ENCODE results near the gene PHF12.
A peak's percentile ranks its signal among the peaks of the same experiment; 100 is the strongest.

The PHF12 gene

DNA sequence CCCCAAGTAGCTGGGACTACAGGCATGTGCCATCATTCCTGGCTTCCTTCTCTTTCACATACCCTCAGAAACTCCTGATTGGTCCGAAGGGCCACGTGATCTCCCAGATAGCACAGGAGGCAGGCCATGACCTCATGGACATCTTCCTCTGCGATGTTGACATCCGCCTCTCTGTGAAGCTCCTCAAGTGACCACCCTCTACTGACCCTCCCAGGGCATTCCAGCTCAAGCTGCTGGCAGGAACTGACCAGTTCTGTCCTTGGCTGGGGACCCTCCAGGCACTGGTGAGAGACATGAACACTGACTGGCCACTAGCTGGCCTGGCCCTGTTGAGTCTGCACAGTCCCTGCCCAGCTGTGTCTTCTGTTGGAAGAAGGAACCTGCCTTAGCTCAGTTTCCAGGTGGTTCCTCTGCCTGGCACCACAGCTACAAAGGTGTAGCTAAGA, 90.9 kb downstream of the PHF12 start:
- H3K4me3 ChIP-seq (ENCODE audit: low read length): no peak overlapping the region
- no peak for TF ChIP-seq ZNF274 (IDR thresholded peaks at IDR 0.05; ENCODE audit: low read depth, low read length)

DNA sequence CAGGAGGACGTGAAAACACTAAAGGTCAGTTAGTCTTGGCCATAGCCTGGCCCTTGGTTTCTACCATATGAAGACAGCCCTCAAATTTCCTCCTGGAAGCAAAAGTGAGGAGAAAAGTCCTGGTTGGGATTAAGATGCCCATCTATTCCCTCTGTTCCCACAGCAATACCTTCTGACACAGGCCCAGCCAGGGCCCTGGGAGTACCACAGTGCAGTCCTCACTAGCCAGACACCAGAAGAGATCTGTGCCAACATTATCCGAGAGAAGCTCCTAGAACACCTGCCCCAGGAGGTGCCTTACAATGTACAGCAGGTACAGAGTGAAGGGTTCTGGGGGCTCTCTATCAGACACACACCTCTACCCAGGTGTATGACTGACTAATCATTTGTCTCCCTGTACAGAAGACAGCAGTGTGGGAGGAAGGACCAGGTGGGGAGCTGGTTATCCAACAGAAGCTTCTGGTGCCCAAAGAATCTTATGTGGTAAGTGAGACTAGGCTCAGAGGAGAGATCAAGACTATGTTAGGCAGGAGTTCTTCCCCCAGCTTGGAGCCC, 92.4 kb downstream of the PHF12 start:
- no peak overlapping the region for H3K4me3 ChIP-seq (ENCODE audit: low read length)
- no peak for TF ChIP-seq ZNF274 (IDR thresholded peaks at IDR 0.05; ENCODE audit: low read depth, low read length)

DNA sequence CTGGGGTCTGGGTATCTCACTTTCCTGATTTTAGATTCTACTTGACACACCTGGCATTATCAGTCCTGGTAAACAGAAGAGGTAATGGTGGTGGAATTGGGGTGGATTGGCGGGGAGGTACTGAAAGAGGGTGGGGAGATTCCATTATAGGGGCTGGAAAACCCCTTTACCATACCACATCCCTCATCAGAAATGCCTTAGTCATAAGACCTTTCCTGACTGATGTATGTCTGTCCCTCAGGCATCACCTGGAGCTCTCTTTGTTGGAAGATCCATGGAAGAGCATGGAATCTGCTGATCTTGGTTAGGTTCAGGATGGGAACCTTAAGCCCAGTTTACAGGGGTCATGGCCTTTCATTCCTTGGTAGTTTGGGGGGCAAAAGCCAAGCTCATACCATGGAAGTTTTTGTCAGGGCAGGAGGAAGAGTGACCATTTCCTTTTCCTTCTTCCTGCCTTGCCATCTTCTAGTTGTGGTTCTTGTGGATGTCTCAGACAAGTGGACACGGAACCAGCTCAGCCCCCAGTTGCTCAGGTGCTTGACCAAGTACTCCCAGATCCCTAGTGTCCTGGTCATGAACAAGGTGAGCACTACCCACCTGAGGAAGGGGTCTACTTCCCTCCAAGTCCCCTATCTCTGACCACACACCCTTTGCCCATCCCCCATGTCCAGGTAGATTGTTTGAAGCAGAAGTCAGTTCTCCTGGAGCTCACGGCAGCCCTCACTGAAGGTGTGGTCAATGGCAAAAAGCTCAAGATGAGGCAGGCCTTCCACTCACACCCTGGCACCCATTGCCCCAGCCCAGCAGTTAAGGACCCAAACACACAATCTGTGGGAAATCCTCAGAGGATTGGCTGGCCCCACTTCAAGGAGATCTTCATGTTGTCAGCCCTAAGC, 93.2 kb downstream of the PHF12 start:
- H3K4me3 ChIP-seq (ENCODE audit: low read length): no peak overlapping the region
- no peak for TF ChIP-seq ZNF274 (IDR thresholded peaks at IDR 0.05; ENCODE audit: low read depth, low read length)

DNA sequence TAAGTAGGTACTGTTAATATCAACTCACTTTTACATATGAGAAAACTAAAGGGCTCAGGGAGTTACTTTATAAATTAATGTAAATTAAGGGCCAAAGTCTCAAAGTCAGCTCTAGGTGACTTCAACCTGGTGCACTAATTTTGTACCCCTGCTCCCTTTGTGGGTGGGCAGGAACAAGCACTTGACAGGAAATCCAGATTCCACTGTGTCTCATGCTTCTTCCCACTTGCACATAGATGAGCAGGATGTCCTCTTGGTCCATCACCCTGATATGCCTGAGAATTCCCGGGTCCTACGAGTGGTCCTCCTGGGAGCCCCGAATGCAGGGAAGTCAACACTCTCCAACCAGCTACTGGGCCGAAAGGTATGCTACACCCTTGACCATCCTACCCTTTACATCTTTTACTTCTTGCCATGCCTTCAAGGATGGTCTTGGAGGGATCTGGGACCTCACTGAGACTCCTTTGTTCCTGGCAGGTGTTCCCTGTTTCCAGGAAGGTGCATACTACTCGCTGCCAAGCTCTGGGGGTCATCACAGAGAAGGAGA, 95.2 kb downstream of the PHF12 start:
- no peak for TF ChIP-seq ZNF274 (IDR thresholded peaks at IDR 0.05; ENCODE audit: low read depth, low read length)

DNA sequence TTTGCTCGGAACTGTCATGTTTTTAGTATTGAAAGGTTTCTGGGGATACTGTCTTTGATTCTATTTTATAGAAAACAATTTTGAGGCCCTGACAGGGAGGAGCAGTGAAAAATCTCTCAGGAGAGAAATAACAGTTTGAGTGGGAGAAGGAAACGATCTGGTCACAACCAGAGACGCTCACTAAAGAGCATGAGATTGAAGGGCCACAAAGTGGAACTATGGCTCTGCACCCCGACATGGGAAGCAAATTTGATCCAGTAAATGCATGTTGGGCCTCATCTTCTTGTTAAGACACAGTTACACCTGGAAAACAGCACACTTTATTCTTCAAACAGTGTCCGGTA, 96.0 kb downstream of the PHF12 start:
- peak overlapping the region; percentile 83 for H3K4me3 ChIP-seq (ENCODE audit: low read length)
- TF ChIP-seq ZNF274 (IDR thresholded peaks at IDR 0.05; ENCODE audit: low read depth, low read length): no peak

More for the DNA sequence above, 95.2 kb downstream of the PHF12 start:
- H3K4me3 ChIP-seq (ENCODE audit: low read length): no peak overlapping the region

Data from GM08714 (cell line).